SK-N-SH treated with all-trans-retinoic acid at 6 μM for 48 hours (cell line): Measurements from ENCODE around the gene SIX2.

Source experiments
- GLIS3 ChIP-seq: fragments of 250-450 bp; sonication (Bioruptor Pico); IDR thresholded peaks from 2 replicates; pipeline ENCODE4 v1.5.0; 2020; ENCODE audit warnings: mild to moderate bottlenecking, moderate library complexity
- OSR1 ChIP-seq: fragments of 250-450 bp; sonication (Bioruptor Pico); IDR thresholded peaks from 2 replicates; pipeline ENCODE4 v1.8.0; 2022; ENCODE audit warnings: moderate library complexity, mild to moderate bottlenecking, inconsistent platforms
- SNAI2 ChIP-seq: fragments of 250-450 bp; sonication (Bioruptor Pico); IDR thresholded peaks from 2 replicates; pipeline ENCODE4 v1.5.0; 2020; ENCODE audit warnings: mild to moderate bottlenecking, moderate library complexity
- TCF4 ChIP-seq: fragments of 250-450 bp; sonication (Bioruptor Pico); IDR thresholded peaks from 2 replicates; pipeline ENCODE4 v1.8.0; 2021; ENCODE audit warnings: mild to moderate bottlenecking, moderate library complexity, borderline replicate concordance
- ZC3H10 ChIP-seq: fragments of 250-450 bp; sonication (Bioruptor Pico); IDR thresholded peaks from 2 replicates; pipeline ENCODE4 v1.5.1; 2021; ENCODE audit warnings: mild to moderate bottlenecking, moderate library complexity
- ZNF70 ChIP-seq: fragments of 450-650 bp; formaldehyde crosslinking; IDR thresholded peaks from 2 replicates; pipeline ENCODE4 v1.5.0; 2020; ENCODE audit warnings: mild to moderate bottlenecking, moderate library complexity
- TF ChIP-seq, protein P1 (sequence below): fragments of 250-450 bp; sonication (Bioruptor Pico); IDR thresholded peaks from 2 replicates; pipeline ENCODE4 v1.8.0; 2020; ENCODE audit warnings: mild to moderate bottlenecking, moderate library complexity, borderline replicate concordance
- TF ChIP-seq, protein P2 (sequence below): fragments of 250-450 bp; sonication (Bioruptor Pico); IDR thresholded peaks from 2 replicates; pipeline ENCODE4 v1.8.0; 2021; ENCODE audit warnings: low read depth, mild to moderate bottlenecking, moderate library complexity, borderline replicate concordance
- TF ChIP-seq, protein P3 (sequence below): fragments of 250-450 bp; sonication (Bioruptor Pico); IDR thresholded peaks from 2 replicates; pipeline ENCODE4 v1.5.1; 2020; ENCODE audit warnings: low read depth, mild to moderate bottlenecking, moderate library complexity

DNA sequence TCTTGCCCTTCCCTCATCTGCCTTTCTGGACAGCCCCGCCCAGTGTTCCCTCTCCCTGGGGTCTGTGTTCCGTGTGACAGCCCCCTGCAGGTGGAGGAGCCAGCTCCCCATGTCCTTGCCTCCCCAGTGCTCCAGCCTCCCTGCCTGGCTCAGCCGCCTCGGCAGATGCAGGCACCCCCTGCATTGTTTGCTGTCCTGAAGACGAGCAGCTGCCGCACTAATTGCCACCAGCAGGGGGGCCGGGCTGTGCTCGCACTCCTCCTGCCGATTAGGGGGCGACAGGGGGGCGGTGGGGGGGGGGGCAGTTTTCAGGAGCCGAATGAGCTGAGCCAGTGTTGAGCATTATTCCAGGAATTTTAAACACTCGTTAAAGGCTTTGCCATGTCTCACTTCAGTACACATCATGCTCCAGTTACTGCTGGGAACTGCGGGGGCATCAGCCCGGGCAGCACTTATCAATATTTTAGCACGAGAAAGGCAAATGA lies 44.5 kb downstream of the SIX2 start:
- no peak for TF ChIP-seq SNAI2 (CRISPR knock-in tag)
- no peak for TF ChIP-seq OSR1
- TF ChIP-seq TCF4 = no peak
- TF ChIP-seq ZNF70 (CRISPR knock-in tag) = no peak
- TF ChIP-seq, protein P1, sequence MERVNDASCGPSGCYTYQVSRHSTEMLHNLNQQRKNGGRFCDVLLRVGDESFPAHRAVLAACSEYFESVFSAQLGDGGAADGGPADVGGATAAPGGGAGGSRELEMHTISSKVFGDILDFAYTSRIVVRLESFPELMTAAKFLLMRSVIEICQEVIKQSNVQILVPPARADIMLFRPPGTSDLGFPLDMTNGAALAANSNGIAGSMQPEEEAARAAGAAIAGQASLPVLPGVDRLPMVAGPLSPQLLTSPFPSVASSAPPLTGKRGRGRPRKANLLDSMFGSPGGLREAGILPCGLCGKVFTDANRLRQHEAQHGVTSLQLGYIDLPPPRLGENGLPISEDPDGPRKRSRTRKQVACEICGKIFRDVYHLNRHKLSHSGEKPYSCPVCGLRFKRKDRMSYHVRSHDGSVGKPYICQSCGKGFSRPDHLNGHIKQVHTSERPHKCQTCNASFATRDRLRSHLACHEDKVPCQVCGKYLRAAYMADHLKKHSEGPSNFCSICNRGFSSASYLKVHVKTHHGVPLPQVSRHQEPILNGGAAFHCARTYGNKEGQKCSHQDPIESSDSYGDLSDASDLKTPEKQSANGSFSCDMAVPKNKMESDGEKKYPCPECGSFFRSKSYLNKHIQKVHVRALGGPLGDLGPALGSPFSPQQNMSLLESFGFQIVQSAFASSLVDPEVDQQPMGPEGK (CRISPR knock-in tag) = no peak
- TF ChIP-seq ZC3H10 (CRISPR knock-in tag) = no peak
- TF ChIP-seq, protein P2, sequence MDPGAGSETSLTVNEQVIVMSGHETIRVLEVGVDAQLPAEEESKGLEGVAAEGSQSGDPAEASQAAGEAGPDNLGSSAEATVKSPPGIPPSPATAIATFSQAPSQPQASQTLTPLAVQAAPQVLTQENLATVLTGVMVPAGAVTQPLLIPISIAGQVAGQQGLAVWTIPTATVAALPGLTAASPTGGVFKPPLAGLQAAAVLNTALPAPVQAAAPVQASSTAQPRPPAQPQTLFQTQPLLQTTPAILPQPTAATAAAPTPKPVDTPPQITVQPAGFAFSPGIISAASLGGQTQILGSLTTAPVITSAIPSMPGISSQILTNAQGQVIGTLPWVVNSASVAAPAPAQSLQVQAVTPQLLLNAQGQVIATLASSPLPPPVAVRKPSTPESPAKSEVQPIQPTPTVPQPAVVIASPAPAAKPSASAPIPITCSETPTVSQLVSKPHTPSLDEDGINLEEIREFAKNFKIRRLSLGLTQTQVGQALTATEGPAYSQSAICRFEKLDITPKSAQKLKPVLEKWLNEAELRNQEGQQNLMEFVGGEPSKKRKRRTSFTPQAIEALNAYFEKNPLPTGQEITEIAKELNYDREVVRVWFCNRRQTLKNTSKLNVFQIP = no peak
- TF ChIP-seq, protein P3, sequence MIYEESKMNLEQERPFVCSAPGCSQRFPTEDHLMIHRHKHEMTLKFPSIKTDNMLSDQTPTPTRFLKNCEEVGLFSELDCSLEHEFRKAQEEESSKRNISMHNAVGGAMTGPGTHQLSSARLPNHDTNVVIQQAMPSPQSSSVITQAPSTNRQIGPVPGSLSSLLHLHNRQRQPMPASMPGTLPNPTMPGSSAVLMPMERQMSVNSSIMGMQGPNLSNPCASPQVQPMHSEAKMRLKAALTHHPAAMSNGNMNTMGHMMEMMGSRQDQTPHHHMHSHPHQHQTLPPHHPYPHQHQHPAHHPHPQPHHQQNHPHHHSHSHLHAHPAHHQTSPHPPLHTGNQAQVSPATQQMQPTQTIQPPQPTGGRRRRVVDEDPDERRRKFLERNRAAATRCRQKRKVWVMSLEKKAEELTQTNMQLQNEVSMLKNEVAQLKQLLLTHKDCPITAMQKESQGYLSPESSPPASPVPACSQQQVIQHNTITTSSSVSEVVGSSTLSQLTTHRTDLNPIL = no peak
- TF ChIP-seq GLIS3 (CRISPR knock-in tag) = no peak
